Esophagus squamous epithelium (tissue), 5 donors: Measurements from ENCODE around the gene KRTAP19-6. TPM values are rescaled to one million over a fixed set of nuclear protein-coding genes. Genes with fewer than 3 reads are reported as not detected.
"Not testable (repeated sequence)": the region's sequence is repeated elsewhere in the genome, so short reads cannot be mapped to it uniquely, and the experiment has no call there.

Source experiments
- DNase-seq: peaks from one replicate; lab custom pipeline; 2025; lab: John Stamatoyannopoulos, UW
- H3K27ac ChIP-seq, 4 donors: fragments of 200-600 bp; sonication (generic); one replicate each; pipeline ENCODE4 v1.5.1; 2016 to 2019; ENCODE audit warnings: mild to moderate bottlenecking in 1 of 4
- H3K27me3 ChIP-seq, 4 donors: fragments of 200-600 bp; sonication (generic); 1 replicate in 3 of 4; 2 replicates in 1 of 4; pipeline versions ENCODE4 v1.5.1 to v1.6.0; 2017 to 2021; ENCODE audit warnings: antibody characterized with exemption in 1 of 4
- H3K36me3 ChIP-seq, 3 donors: fragments of 200-600 bp; sonication (generic); one replicate each; pipeline ENCODE4 v1.5.1; 2016 to 2019
- H3K4me1 ChIP-seq, 3 donors: fragments of 200-600 bp; sonication (generic); one replicate each; pipeline ENCODE4 v1.5.1; 2017 to 2019
- H3K4me3 ChIP-seq, 4 donors: fragments of 200-600 bp; sonication (generic); 1 replicate in 3 of 4; 2 replicates in 1 of 4; pipeline ENCODE4 v1.5.1; 2016 to 2019; ENCODE audit warnings: mild to moderate bottlenecking in 2 of 4, moderate library complexity in 1 of 4
- H3K9me3 ChIP-seq, 3 donors: fragments of 200-600 bp; sonication (generic); one replicate each; pipeline ENCODE4 v1.5.1; 2016 to 2019
- CTCF ChIP-seq, 6 experiments: fragments of 450-650 bp in 4 of 6; fragments of 200-600 bp in 2 of 6; sonication (generic) in 2 of 6; IDR thresholded peaks; one replicate each; pipeline ENCODE4 v1.5.1; 2016 to 2019; ENCODE audit warnings: antibody characterized with exemption in 6 of 6, mild to moderate bottlenecking in 4 of 6, moderate library complexity in 4 of 6
- POLR2A ChIP-seq, 4 donors: fragments of 450-650 bp; IDR thresholded peaks; one replicate each; pipeline ENCODE4 v1.6.1; 2017; ENCODE audit warnings: antibody characterized with exemption in 4 of 4, mild to moderate bottlenecking in 4 of 4, moderate library complexity in 3 of 4
- WGBS, 2 donors: methylation state at CpG; one replicate each; pipeline ENCODE4 v1.1.5; 2018; 5-methylcytosine and 5-hydroxymethylcytosine counted together
- intact Hi-C: fragments of 100-400 bp; cut with DNase I; formaldehyde crosslinking; loops from one replicate; pipeline ENCODE4 v1.15.0; 2022
- total RNA-seq, 4 donors: library from RNA; depleted of rRNA; stranded (reverse); fragments of >200 nt; gene quantifications; one replicate each; pipeline ENCODE4 v1.1.0, GENCODE V29; 2016
- donor health status: DM: yes; HTN: yes; CAD: no.

Gene KRTAP19-6
- total RNA-seq, 4 donors from 2014 or later, result not detected

- 77 to 79% methylated on average over 2 of the region's 2 CpGs for WGBS, 2 donors
- TF ChIP-seq POLR2A (IDR thresholded peaks at IDR 0.05), result no peak
- TF ChIP-seq CTCF (IDR thresholded peaks at IDR 0.05), result no peak
- Histone ChIP-seq H3K27me3 (no peaks in the 10 kb centered on the region), H3K27ac (no peak overlapping the region), H3K4me1 (no peaks in the 10 kb centered on the region), H3K9me3 (peaks cover 0 to 5% (median 0%) of the 10 kb centered on the region in 3 donors), H3K4me3 (no peak overlapping the region), H3K36me3 (no peaks in the 10 kb centered on the region)
- intact Hi-C loops, result no loop called here
- DNase-seq, result no peak
Observed at GRCh38 chr21:30555095-30555494, 13.4 kb upstream of the KRTAP19-6 start.

- TF ChIP-seq POLR2A (IDR thresholded peaks at IDR 0.05) (no peak), CTCF (IDR thresholded peaks at IDR 0.05) (no peak)
- 43% methylated on average over 1 of the region's 1 CpG; no CpG with 5 or more reads in 1 of the 2 donors for WGBS, 2 donors
- Histone ChIP-seq H3K9me3 (peaks cover 0 to 5% (median 0%) of the 10 kb centered on the region in 3 donors), H3K4me3 (no peak overlapping the region), H3K27ac (no peak overlapping the region), H3K4me1 (no peaks in the 10 kb centered on the region), H3K27me3 (no peaks in the 10 kb centered on the region), H3K36me3 (no peaks in the 10 kb centered on the region)
- intact Hi-C loops, result no loop called here
- DNase-seq, result no peak
Observed at GRCh38 chr21:30552782-30553181, 11.1 kb upstream of the KRTAP19-6 start.

- Histone ChIP-seq H3K4me1 (no peaks in the 10 kb centered on the region), H3K27ac (no peak overlapping the region), H3K36me3 (no peaks in the 10 kb centered on the region), H3K27me3 (no peaks in the 10 kb centered on the region), H3K4me3 (no peak overlapping the region), H3K9me3 (no peaks in the 10 kb centered on the region)
- no peak for DNase-seq
- intact Hi-C loops, result no loop called here
- TF ChIP-seq CTCF (IDR thresholded peaks at IDR 0.05) (no peak), POLR2A (IDR thresholded peaks at IDR 0.05) (no peak)
- WGBS, 2 donors, result 73 to 87% methylated on average over 1 of the region's 1 CpG
Observed at GRCh38 chr21:30518876-30519275, 22.8 kb downstream of the KRTAP19-6 start.

GRCh38 chr21:30515681-30516080, 26.0 kb downstream of the KRTAP19-6 start:
- no peak overlapping the region for H3K27ac ChIP-seq
- intact Hi-C loops, result no loop called here
- H3K4me1 ChIP-seq, result no peaks in the 10 kb centered on the region
- DNase-seq, result no peak
- H3K36me3 ChIP-seq, result no peaks in the 10 kb centered on the region
- no peak overlapping the region for H3K4me3 ChIP-seq
- WGBS, 2 donors, result 68 to 71% methylated on average over 1 of the region's 1 CpG
- TF ChIP-seq CTCF (IDR thresholded peaks at IDR 0.05), result no peak
- no peak for TF ChIP-seq POLR2A (IDR thresholded peaks at IDR 0.05)
- no peaks in the 10 kb centered on the region for H3K27me3 ChIP-seq
- no peaks in the 10 kb centered on the region for H3K9me3 ChIP-seq

DNA sequence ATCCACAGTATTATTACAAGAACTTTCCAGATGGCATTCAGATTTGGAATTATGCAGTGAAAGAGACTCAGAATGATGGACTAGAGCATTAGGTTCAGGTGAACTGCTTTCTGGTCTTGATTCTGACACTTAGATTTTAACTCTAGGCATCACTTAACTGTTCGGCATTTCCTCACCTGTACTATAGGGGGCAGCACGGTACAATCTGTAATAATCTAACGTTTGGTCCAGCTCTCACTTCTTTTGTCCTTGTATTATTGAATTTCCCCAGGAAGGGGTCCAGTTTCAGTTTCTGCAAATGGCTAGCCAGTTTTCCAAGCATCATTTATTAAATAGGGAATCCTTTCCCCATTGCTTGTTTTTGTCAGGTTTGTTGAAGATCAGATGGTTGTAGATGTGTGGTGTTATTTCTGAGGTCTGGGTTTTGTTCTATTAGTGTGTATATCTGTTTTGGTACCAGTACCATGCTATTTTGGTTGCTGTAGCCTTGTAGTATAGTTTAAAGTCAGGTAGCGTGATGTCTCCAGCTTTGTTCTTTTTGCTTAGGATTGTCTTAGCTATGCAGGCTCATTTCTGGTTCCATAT, 36.0 kb downstream of the KRTAP19-6 start:
- intact Hi-C loops, H3K27me3 ChIP-seq, H3K36me3 ChIP-seq, H3K4me1 ChIP-seq, H3K9me3 ChIP-seq, H3K4me3 ChIP-seq, DNase-seq, H3K27ac ChIP-seq: not testable (repeated sequence)
- WGBS, 2 donors, result 27 to 30% methylated on average over 4 of the region's 4 CpGs
- peak in 2 of 6 experiments; percentile 12 to 24 for TF ChIP-seq CTCF (IDR thresholded peaks at IDR 0.05)
